ENCODE data around the gene GRHPR. TPM values are rescaled to one million over a fixed set of nuclear protein-coding genes. Genes with fewer than 3 reads are reported as not detected.
"Not testable (repeated sequence)": the region's sequence is repeated elsewhere in the genome, so short reads cannot be mapped to it uniquely, and the experiment has no call there.

The GRHPR gene
- total RNA-seq, 2 donors from 2014 or later, result 129 to 137 TPM

GRCh38 chr9:37471942-37472684 lies 49.6 kb downstream of the GRHPR start:
- Histone ChIP-seq H3K27me3 (no peaks in the 10 kb centered on the region), H3K4me1 (no peaks in the 10 kb centered on the region), H3K27ac (peak overlapping the region; percentile 44 to 78), H3K36me3 (no peaks in the 10 kb centered on the region), H3K9me3 (peaks cover 0 to 13% of the 10 kb centered on the region in 2 donors), H3K4me3 (peak overlapping the region in 1 of 2 donors; percentile 27)
- no peak for TF ChIP-seq CTCF (IDR thresholded peaks at IDR 0.05)
- no peak for DNase-seq (ENCODE audit: low spot score)

DNA sequence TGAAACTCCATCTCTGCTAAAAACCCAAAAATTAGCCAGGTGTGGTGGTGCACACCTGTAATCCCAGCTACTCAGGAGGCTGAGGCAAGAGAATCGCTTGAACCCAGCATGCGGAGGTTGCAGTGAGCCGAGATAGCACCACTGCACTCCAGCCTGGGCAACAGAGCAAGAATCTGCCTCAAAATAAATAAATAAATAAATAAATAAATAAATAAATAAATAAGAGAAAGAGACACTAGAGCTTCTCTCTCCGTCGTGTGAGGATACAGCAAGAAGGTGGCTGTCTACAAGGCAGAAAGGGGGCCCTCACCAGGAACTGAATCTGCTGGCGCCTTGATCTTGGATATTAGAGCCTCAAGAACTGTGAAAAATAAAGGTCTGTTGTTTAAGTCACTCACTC lies 51.5 kb downstream of the GRHPR start:
- H3K27ac ChIP-seq; H3K27me3 ChIP-seq; DNase-seq (ENCODE audit: low spot score); H3K4me3 ChIP-seq; H3K36me3 ChIP-seq; H3K4me1 ChIP-seq: not testable (repeated sequence)
- H3K9me3 ChIP-seq, result peaks cover 0 to 13% of the 10 kb centered on the region in 2 donors

- H3K9me3 ChIP-seq, result peaks cover 0 to 13% of the 10 kb centered on the region in 2 donors
- H3K27ac ChIP-seq, result no peak overlapping the region
- DNase-seq (ENCODE audit: low spot score), result no peak
- H3K4me3 ChIP-seq, result no peak overlapping the region
- no peak for TF ChIP-seq CTCF (IDR thresholded peaks at IDR 0.05)
- H3K27me3 ChIP-seq, result no peaks in the 10 kb centered on the region
- H3K36me3 ChIP-seq, result no peaks in the 10 kb centered on the region
- H3K4me1 ChIP-seq, result no peaks in the 10 kb centered on the region
These were observed 51.9 kb downstream of the GRHPR start for GRCh38 chr9:37474438-37474837.

GRCh38 chr9:37476930-37477329 lies 54.4 kb downstream of the GRHPR start:
- Histone ChIP-seq H3K27me3 (no peaks in the 10 kb centered on the region), H3K36me3 (no peaks in the 10 kb centered on the region), H3K27ac (no peak overlapping the region), H3K9me3 (peaks cover 0 to 13% of the 10 kb centered on the region in 2 donors), H3K4me1 (no peaks in the 10 kb centered on the region), H3K4me3 (no peak overlapping the region)
- no peak for DNase-seq (ENCODE audit: low spot score)
- TF ChIP-seq CTCF (IDR thresholded peaks at IDR 0.05), result no peak

DNA sequence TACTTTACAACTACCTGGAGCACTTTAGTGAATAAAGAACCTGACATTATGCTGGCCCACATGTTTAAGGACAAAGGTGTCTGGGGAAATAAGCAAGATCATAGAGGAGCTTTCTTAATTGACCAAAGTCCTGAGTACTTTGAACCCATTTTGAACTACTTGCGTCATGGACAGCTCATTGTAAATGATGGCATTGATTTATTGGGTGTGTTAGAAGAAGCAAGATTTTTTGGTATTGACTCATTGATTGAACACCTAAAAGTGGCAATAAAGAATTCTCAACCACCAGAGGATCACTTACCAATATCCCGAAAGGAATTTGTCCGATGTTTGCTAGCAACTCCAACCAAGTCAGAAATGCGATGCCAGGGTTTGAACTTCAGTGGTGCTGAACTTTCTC lies 54.9 kb downstream of the GRHPR start:
- not testable (repeated sequence) for H3K36me3 ChIP-seq; DNase-seq (ENCODE audit: low spot score); H3K4me1 ChIP-seq; H3K4me3 ChIP-seq; H3K27me3 ChIP-seq; H3K27ac ChIP-seq
- peaks cover 0 to 13% of the 10 kb centered on the region in 2 donors for H3K9me3 ChIP-seq

DNA sequence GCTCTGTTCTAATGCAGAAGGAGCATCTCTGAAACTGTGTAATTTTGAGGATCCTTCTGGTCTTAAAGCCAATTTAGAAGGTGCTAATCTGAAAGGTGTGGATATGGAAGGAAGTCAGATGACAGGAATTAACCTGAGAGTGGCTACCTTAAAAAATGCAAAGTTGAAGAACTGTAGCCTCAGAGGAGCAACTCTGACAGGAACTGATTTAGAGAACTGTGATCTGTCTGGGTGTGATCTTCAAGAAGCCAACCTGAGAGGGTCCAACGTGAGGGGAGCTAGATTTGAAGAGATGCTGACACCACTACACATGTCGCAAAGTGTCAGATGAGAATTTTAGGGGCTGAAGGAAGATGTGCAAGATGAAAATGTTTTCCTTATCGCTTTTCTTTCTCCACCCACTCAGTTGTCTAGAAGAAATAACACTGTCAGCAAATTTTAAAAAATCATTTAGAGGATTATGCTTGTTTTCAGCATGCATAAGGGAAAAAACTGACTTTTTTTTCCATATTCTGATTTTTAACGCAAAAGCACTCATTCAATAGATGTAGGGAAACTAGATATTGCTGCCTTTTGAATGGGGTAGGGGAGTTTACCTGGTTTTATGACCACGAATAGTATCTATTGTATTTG lies 55.6 kb downstream of the GRHPR start:
- DNase-seq (ENCODE audit: low spot score); H3K36me3 ChIP-seq; H3K27ac ChIP-seq; H3K4me1 ChIP-seq; H3K27me3 ChIP-seq; H3K4me3 ChIP-seq: not testable (repeated sequence)
- peaks cover 0 to 13% of the 10 kb centered on the region in 2 donors for H3K9me3 ChIP-seq

DNA sequence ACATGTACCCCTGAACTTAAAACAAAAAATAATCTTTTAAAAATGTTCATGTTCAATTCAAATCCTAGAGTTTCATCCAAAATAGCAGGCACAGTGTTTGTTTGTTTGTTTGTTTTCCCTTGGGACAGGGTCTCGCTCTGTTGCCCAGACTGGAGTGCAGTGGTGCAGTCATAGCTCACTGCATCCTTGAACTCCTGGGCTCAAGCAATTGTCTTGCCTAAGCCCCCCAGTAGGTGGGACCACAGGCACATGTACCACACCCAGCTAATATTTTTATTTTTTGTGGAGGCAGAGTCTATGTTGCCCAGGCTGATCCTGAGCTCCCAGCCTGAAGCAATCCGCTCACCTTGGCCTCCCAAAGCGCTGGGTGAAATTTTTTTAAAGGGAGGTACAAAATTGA lies 58.3 kb downstream of the GRHPR start:
- no peak overlapping the region for H3K4me3 ChIP-seq
- no peak for TF ChIP-seq CTCF (IDR thresholded peaks at IDR 0.05)
- DNase-seq (ENCODE audit: low spot score), result no peak

More for the DNA sequence above, 58.3 kb downstream of the GRHPR start:
- H3K27ac ChIP-seq, result no peak overlapping the region
- H3K4me1 ChIP-seq, result peaks cover 0 to 7% of the 10 kb centered on the region in 2 donors
- H3K27me3 ChIP-seq, result no peaks in the 10 kb centered on the region
- no peaks in the 10 kb centered on the region for H3K9me3 ChIP-seq
- H3K36me3 ChIP-seq, result no peaks in the 10 kb centered on the region

All from right atrium auricular region (tissue), 2 donors.